Loucy (cell line): ENCODE measurements around the gene MAPKAP1.

ENCODE experiments used
- H2AFZ ChIP-seq: fragments of 200-600 bp; sonication (generic); 2 replicates; pipeline ENCODE4 v1.6.0; 2016; ENCODE audit warnings: antibody characterized with exemption, mild to moderate bottlenecking, low read length, moderate library complexity
- H3F3A ChIP-seq: fragments of 200-600 bp; 2 replicates; pipeline ENCODE4 v1.6.0; 2016; ENCODE audit warnings: antibody characterized with exemption, low read depth, mild to moderate bottlenecking
- H3K27me3 ChIP-seq: fragments of 200-600 bp; sonication (generic); 2 replicates; pipeline ENCODE4 v1.6.1; 2014; ENCODE audit warnings: low read length, mild to moderate bottlenecking; ENCODE audit not compliant: insufficient read depth, poor library complexity, severe bottlenecking
- H3K36me3 ChIP-seq: fragments of 200-600 bp; sonication (generic); 2 replicates; pipeline ENCODE4 v1.6.1; 2016; ENCODE audit warnings: low read length; ENCODE audit not compliant: insufficient read depth
- H3K4me1 ChIP-seq: fragments of 200-600 bp; sonication (generic); 2 replicates; pipeline ENCODE4 v1.5.1; 2014; ENCODE audit warnings: low read length, mild to moderate bottlenecking; ENCODE audit not compliant: insufficient read depth, poor library complexity, severe bottlenecking
- H3K4me2 ChIP-seq: fragments of 200-600 bp; sonication (generic); 2 replicates; pipeline ENCODE4 v1.6.0; 2014; ENCODE audit warnings: antibody characterized with exemption, low read length, low read depth, mild to moderate bottlenecking; ENCODE audit not compliant: poor library complexity, severe bottlenecking
- H3K4me3 ChIP-seq: fragments of 200-600 bp; sonication (generic); 2 replicates; pipeline ENCODE4 v1.5.1; 2014; ENCODE audit warnings: low read length, mild to moderate bottlenecking, mixed read lengths; ENCODE audit not compliant: poor library complexity, severe bottlenecking
- H3K79me2 ChIP-seq: fragments of 200-600 bp; sonication (generic); 2 replicates; pipeline ENCODE4 v1.6.1; 2014; ENCODE audit warnings: low read length; ENCODE audit not compliant: insufficient read depth
- H3K9ac ChIP-seq: fragments of 200-600 bp; sonication (generic); 2 replicates; pipeline ENCODE4 v1.6.0; 2014; ENCODE audit warnings: mild to moderate bottlenecking, low read depth, low read length, moderate library complexity; ENCODE audit not compliant: poor library complexity, severe bottlenecking
- H3K9me2 ChIP-seq: fragments of 200-600 bp; sonication (generic); replicated peaks from 2 replicates; pipeline ENCODE4 v1.6.1; 2016; ENCODE audit warnings: low read depth, low read length, mixed read lengths
- H3K9me3 ChIP-seq: fragments of 200-600 bp; sonication (generic); 2 replicates; pipeline ENCODE4 v1.6.1; 2014; ENCODE audit warnings: mild to moderate bottlenecking, antibody characterized with exemption, low read length, low read depth; ENCODE audit not compliant: insufficient read depth
- H4K20me1 ChIP-seq: fragments of 200-600 bp; sonication (generic); 2 replicates; pipeline ENCODE4 v1.6.0; 2014; ENCODE audit warnings: antibody characterized with exemption, low read length, mild to moderate bottlenecking; ENCODE audit not compliant: insufficient read depth, poor library complexity, severe bottlenecking
- CTCF ChIP-seq: fragments of 200-600 bp; sonication (generic); conservative IDR thresholded peaks from 2 replicates; pipeline ENCODE4 v1.5.1; 2014; ENCODE audit warnings: mild to moderate bottlenecking, antibody characterized with exemption, low read length
- EZH2phosphoT487 ChIP-seq: fragments of 200-600 bp; IDR thresholded peaks from 2 replicates; pipeline ENCODE4 v1.6.1; 2018; ENCODE audit warnings: antibody characterized with exemption, mild to moderate bottlenecking, moderate library complexity, borderline replicate concordance

The MAPKAP1 gene

GRCh38 chr9:125746017-125746773 lies 39.2 kb upstream of the MAPKAP1 start:
- Histone ChIP-seq H3K4me3 (peak overlapping the region; percentile 78), H3K27me3 (no peaks in the 10 kb centered on the region), H3F3A (no peaks in the 10 kb centered on the region), H3K4me1 (peaks cover 25% of the 10 kb centered on the region), H3K9me2 (no peaks in the 10 kb centered on the region), H2AFZ (peak overlapping the region; percentile 97), H3K79me2 (peaks cover 40% of the 10 kb centered on the region), H3K9ac (peak overlapping the region; percentile 74), H3K9me3 (no peaks in the 10 kb centered on the region), H3K36me3 (no peaks in the 10 kb centered on the region), H4K20me1 (peaks cover 32% of the 10 kb centered on the region), H3K4me2 (peak overlapping the region; percentile 83)
- TF ChIP-seq CTCF (no peak), EZH2phosphoT487 (no peak)

GRCh38 chr9:125745682-125746016 lies 38.6 kb upstream of the MAPKAP1 start:
- no peaks in the 10 kb centered on the region for H3K27me3 ChIP-seq
- no peaks in the 10 kb centered on the region for H3K36me3 ChIP-seq
- H3K4me1 ChIP-seq, result peaks cover 23% of the 10 kb centered on the region
- 0 out of 2 replicates have a peak overlapping the region, but pooled peaks have one; percentile 97 for H2AFZ ChIP-seq
- H3K4me3 ChIP-seq, result peak overlapping the region; percentile 78
- H3K4me2 ChIP-seq, result peak overlapping the region; percentile 83
- peaks cover 35% of the 10 kb centered on the region for H3K79me2 ChIP-seq
- no peaks in the 10 kb centered on the region for H3K9me2 ChIP-seq
- no peak for TF ChIP-seq EZH2phosphoT487
- no peak for TF ChIP-seq CTCF
- H3F3A ChIP-seq, result no peaks in the 10 kb centered on the region
- H3K9me3 ChIP-seq, result no peaks in the 10 kb centered on the region
- H4K20me1 ChIP-seq, result peaks cover 26% of the 10 kb centered on the region
- H3K9ac ChIP-seq, result peak overlapping the region; percentile 35

- H3K36me3 ChIP-seq, result no peaks in the 10 kb centered on the region
- peaks cover 20% of the 10 kb centered on the region for H4K20me1 ChIP-seq
- H3K4me1 ChIP-seq, result peaks cover 17% of the 10 kb centered on the region
- H3K79me2 ChIP-seq, result peaks cover 29% of the 10 kb centered on the region
- H3K9me3 ChIP-seq, result no peaks in the 10 kb centered on the region
- no peaks in the 10 kb centered on the region for H3K9me2 ChIP-seq
- peak overlapping the region; percentile 83 for H3K4me2 ChIP-seq
- H3F3A ChIP-seq, result no peaks in the 10 kb centered on the region
- H2AFZ ChIP-seq, result no peak overlapping the region
- no peaks in the 10 kb centered on the region for H3K27me3 ChIP-seq
- H3K9ac ChIP-seq, result peak overlapping the region; percentile 35
- H3K4me3 ChIP-seq, result peak overlapping the region; percentile 78
- TF ChIP-seq CTCF (no peak), EZH2phosphoT487 (no peak)
These were observed 38.0 kb upstream of the MAPKAP1 start for GRCh38 chr9:125745018-125745417.
